HepG2 (cell line): ENCODE results near the gene ZBP1. TPM values are rescaled to one million over a fixed set of nuclear protein-coding genes. Genes with fewer than 3 reads are reported as not detected.

Source experiments
- AGO1 ChIP-seq: fragments of 200-400 bp; formaldehyde crosslinking; IDR thresholded peaks from 2 replicates; pipeline ENCODE4 v1.6.1; 2017; ENCODE audit warnings: mild to moderate bottlenecking, low read depth, low read length, moderate library complexity; ENCODE audit not compliant: poor library complexity, severe bottlenecking
- AKAP8 ChIP-seq: sonication (generic); formaldehyde crosslinking; IDR thresholded peaks from 2 replicates; pipeline ENCODE4 v1.5.1; 2020; ENCODE audit warnings: mild to moderate bottlenecking, missing genetic modification reagents
- CBX5 ChIP-seq: sonication (generic); formaldehyde crosslinking; IDR thresholded peaks from 2 replicates; pipeline ENCODE4 v1.4.0; 2020; ENCODE audit warnings: missing genetic modification reagents, borderline replicate concordance
- NFKB2 ChIP-seq: sonication (generic); formaldehyde crosslinking; IDR thresholded peaks from 2 replicates; pipeline ENCODE4 v1.4.0; 2020; ENCODE audit warnings: missing genetic modification reagents, borderline replicate concordance
- PATZ1 ChIP-seq: sonication (generic); formaldehyde crosslinking; IDR thresholded peaks from 2 replicates; pipeline ENCODE4 v1.4.0; 2020; ENCODE audit warnings: missing genetic modification reagents
- RAD21 ChIP-seq: fragments of 450-650 bp; formaldehyde crosslinking; IDR thresholded peaks from 2 replicates; pipeline ENCODE4 v1.5.0; 2020; ENCODE audit warnings: mild to moderate bottlenecking
- SMC3 ChIP-seq: IDR thresholded peaks from 2 replicates; pipeline ENCODE4 v1.6.1; 2011; ENCODE audit warnings: low read length, improper control_type of control experiment
- SRY ChIP-seq: sonication (generic); formaldehyde crosslinking; IDR thresholded peaks from 2 replicates; pipeline ENCODE4 v1.8.0; 2022; ENCODE audit warnings: mild to moderate bottlenecking, missing genetic modification reagents
- TFDP2 ChIP-seq: sonication (generic); formaldehyde crosslinking; IDR thresholded peaks from 2 replicates; pipeline ENCODE4 v1.4.0; 2020; ENCODE audit warnings: missing genetic modification reagents
- ZIK1 ChIP-seq: sonication (generic); formaldehyde crosslinking; IDR thresholded peaks from 2 replicates; pipeline ENCODE4 v1.5.0; 2020; ENCODE audit warnings: mild to moderate bottlenecking, low read depth, missing genetic modification reagents, borderline replicate concordance
- ZNF292 ChIP-seq: sonication (generic); formaldehyde crosslinking; IDR thresholded peaks from 2 replicates; pipeline ENCODE4 v1.8.1; 2022; ENCODE audit warnings: mild to moderate bottlenecking, low read depth, missing genetic modification reagents, borderline replicate concordance
- polyA plus RNA-seq, 8 experiments: library from polyadenylated mRNA; depleted of rRNA in 3 of 8; stranded (reverse) in 7 of 8; unstranded in 1 of 8; fragments of >200 nt; fragmentation: Illumina TruSeq in 4 of 8; extraction: Trizol in 4 of 8; gene quantifications; 2 replicates each; pipeline versions ENCODE4 v1.2.1 to v1.2.3, GENCODE V29; 2011 to 2016; ENCODE audit warnings: low read depth in 4 of 8, missing spikeins in 1 of 8, mixed read lengths in 1 of 8; ENCODE audit not compliant: insufficient read depth in 1 of 8
- total RNA-seq, 5 experiments: library from RNA; depleted of rRNA; stranded (reverse); fragments of >200 nt; fragmentation: Illumina TruSeq; extraction: Trizol; gene quantifications; 2 replicates each; pipeline ENCODE4 v1.2.3, GENCODE V29; 2016; ENCODE audit warnings: low read depth in 1 of 5
- TF ChIP-seq, protein P1 (sequence below): sonication (generic); formaldehyde crosslinking; IDR thresholded peaks from 2 replicates; pipeline ENCODE4 v1.4.0; 2020; ENCODE audit warnings: mild to moderate bottlenecking, missing genetic modification reagents
- TF ChIP-seq, protein P2 (sequence below): sonication (generic); formaldehyde crosslinking; IDR thresholded peaks from 2 replicates; pipeline ENCODE4 v1.4.0; 2020; ENCODE audit warnings: mild to moderate bottlenecking, missing genetic modification reagents
- TF ChIP-seq, protein P3 (sequence below): IDR thresholded peaks from 2 replicates; pipeline ENCODE4 v1.6.1; 2016; ENCODE audit warnings: missing biosample characterization, missing genetic modification reagents, low read depth

The ZBP1 gene
- total and polyA plus RNA-seq, 2 of the 13 experiments (the other 11 are each of a cell fraction or from before 2014, with no cell fraction given) = not detected

DNA sequence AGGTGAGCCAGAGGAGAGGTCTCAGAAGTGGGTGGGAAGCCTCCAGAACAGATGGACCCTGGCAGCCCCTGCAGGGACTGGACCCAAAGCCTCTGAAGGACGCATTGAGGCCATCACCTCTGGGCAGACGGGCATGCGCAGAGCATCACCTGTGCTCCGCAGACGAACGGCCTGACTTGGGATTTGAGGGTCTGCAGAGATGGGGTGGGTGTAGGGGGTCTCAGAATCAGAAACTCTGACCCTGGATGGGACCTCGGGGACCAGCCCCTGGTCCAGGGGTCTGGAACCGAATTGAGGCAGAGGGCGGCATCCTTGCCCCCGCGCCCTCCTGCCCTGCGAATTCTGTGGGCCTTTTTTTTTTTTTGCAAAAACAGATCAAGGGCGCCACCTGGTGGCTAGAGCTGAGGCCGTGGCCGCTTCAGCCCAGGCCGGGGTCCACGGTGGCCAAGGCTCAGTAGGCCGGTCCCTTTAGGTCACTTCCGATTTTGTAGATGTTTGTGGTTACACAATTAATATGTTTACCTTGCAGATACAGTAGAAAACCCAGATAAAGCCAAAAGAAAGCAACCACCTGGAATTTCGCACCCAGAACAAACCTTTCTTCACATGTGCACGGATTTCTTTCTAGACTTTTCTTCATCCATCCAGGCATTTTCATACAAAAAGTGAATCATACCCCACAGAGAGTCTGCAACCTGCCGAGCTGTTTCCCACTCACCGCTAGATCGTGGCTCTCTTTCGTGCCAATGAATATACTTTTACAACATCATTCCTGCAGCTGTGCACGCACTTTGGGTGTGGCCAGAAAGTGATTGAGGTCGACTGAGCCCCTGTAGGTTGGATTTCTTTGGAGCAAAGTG, 25.9 kb downstream of the ZBP1 start (continued):
- TF ChIP-seq, protein P1, sequence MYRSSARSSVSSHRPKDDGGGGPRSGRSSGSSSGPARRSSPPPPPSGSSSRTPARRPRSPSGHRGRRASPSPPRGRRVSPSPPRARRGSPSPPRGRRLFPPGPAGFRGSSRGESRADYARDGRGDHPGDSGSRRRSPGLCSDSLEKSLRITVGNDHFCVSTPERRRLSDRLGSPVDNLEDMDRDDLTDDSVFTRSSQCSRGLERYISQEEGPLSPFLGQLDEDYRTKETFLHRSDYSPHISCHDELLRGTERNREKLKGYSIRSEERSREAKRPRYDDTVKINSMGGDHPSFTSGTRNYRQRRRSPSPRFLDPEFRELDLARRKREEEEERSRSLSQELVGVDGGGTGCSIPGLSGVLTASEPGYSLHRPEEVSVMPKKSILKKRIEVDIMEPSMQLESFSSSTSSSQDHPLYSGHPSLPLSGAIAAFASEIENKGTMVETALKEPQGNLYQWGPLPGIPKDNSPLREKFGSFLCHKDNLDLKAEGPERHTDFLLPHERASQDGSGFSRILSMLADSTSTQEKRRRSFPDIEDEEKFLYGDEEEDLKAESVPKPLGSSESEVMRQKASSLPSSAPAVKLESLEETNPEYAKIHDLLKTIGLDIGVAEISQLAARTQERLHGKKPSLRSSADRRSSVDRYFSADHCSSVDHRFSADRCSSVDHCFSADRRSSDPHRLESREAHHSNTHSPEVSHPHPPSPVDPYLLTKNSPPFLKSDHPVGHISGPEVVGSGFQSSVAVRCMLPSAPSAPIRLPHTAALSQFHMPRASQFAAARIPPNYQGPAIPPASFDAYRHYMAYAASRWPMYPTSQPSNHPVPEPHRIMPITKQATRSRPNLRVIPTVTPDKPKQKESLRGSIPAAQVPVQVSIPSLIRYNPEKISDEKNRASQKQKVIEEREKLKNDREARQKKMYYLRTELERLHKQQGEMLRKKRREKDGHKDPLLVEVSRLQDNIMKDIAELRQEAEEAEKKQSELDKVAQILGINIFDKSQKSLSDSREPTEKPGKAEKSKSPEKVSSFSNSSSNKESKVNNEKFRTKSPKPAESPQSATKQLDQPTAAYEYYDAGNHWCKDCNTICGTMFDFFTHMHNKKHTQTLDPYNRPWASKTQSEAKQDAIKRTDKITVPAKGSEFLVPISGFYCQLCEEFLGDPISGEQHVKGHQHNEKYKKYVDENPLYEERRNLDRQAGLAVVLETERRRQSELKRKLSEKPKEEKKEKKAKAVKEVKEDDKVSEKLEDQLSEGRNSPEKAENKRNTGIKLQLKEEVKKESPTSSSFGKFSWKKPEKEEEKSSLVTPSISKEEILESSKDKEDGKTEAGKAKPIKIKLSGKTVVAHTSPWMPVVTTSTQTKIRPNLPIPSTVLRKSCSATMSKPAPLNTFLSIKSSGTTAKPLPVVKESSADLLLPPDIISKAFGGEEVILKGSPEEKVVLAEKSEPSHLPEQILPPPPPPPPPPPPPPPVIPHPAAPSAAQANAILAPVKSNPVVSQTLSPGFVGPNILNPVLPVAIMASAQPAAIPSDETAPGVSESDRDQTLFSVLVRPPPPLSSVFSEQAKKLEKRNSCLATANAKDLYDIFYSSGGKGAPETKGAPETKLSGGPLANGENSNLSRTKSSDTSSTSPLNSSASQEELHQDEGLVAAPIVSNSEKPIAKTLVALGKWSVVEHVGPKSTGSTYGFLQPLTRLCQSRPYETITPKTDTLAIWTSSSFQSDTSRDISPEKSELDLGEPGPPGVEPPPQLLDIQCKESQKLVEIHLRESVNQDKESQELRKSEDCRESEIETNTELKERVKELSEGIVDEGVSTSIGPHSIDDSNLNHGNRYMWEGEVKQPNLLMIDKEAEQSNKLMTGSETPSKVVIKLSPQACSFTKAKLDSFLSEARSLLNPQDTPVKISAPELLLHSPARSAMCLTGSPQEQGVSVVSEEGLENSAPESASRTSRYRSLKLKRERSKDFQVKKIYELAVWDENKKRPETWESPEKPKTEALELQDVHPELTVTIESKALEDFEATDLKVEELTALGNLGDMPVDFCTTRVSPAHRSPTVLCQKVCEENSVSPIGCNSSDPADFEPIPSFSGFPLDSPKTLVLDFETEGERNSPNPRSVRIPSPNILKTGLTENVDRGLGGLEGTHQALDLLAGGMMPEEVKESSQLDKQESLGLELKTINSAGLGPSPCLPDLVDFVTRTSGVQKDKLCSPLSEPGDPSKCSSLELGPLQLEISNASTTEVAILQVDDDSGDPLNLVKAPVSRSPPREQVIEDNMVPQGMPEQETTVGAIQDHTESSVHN = no peak
- TF ChIP-seq AGO1 (peak; percentile 66), TFDP2 (CRISPR knock-in tag) (no peak), CBX5 (CRISPR knock-in tag) (no peak), ZNF292 (0 out of 2 replicates have a peak, but pooled peaks have one; percentile 29), RAD21 (CRISPR knock-in tag) (peak; percentile 91), ZIK1 (CRISPR knock-in tag) (no peak), PATZ1 (no peak), SMC3 (peak; percentile 96), SRY (CRISPR knock-in tag) (peak; percentile 63; the same call in 1 of the 2 replicates), AKAP8 (no peak), NFKB2 (CRISPR knock-in tag) (0 out of 2 replicates have a peak, but pooled peaks have one; percentile 49)
- TF ChIP-seq, protein P2, sequence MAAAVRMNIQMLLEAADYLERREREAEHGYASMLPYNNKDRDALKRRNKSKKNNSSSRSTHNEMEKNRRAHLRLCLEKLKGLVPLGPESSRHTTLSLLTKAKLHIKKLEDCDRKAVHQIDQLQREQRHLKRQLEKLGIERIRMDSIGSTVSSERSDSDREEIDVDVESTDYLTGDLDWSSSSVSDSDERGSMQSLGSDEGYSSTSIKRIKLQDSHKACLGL (CRISPR knock-in tag) = no peak
- TF ChIP-seq, protein P3, sequence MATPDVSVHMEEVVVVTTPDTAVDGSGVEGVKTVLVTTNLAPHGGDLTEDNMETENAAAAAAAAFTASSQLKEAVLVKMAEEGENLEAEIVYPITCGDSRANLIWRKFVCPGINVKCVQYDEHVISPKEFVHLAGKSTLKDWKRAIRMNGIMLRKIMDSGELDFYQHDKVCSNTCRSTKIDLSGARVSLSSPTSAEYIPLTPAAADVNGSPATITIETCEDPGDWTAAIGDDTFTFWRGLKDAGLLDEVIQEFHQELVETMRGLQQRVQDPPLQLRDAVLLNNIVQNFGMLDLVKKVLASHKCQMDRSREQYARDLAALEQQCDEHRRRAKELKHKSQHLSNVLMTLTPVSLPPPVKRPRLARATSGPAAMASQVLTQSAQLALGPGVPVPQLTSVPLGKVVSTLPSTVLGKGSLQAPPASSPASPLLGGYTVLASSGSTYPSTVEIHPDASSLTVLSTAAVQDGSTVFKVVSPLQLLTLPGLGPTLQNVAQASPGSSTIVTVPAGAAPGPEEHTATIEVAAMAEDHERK (CRISPR knock-in tag) = no peak
